ENCODE data around the gene TIMM23B. TPM values are rescaled to one million over a fixed set of nuclear protein-coding genes. Genes with fewer than 3 reads are reported as not detected.

TIMM23B gene
- 17.2 and 17.3 TPM in 2 replicates for total RNA-seq

GRCh38 chr10:49941447-49942338 lies at the start of gene TIMM23B, which contains the start of gene PARG:
TIMM23B (plus strand) TSS chr10:49942053; CDS start chr10:49942195, 142 bp downstream.
PARG (minus strand) TSS chr10:49942027; CDS start chr10:49941725, 302 bp downstream.

GRCh38 chr10:49988376-49988775 lies 46.5 kb downstream of the TIMM23B start, which contains the start of gene AGAP6:
AGAP6 (plus strand) TSS chr10:49988406; CDS start chr10:49988716, 310 bp downstream.

Other genes starting within 250 kb of the TIMM23B start
- 0.28 and 0.38 TPM in 2 replicates for gene OGDHL, start 179.7 kb upstream of the TIMM23B start, total RNA-seq
- 33.5 and 38.9 TPM in 2 replicates for gene PARG, start within 50 bp of the TIMM23B start, total RNA-seq
- gene AGAP6, start 46.4 kb downstream of the TIMM23B start, total RNA-seq, result 1.7 and 2.5 TPM in 2 replicates
- gene WASHC2A, start 125.9 kb downstream of the TIMM23B start, total RNA-seq, result 29.9 and 33.0 TPM in 2 replicates